Keratinocyte (primary cell): ENCODE measurements around the gene KSR1. TPM values are rescaled to one million over a fixed set of nuclear protein-coding genes. Genes with fewer than 3 reads are reported as not detected.

ENCODE experiments used
- DNase-seq: peaks from one replicate; pipeline ENCODE4 v3.0.0-alpha.2; 2011; ENCODE audit warnings: low read depth, missing footprints, low spot score
- FAIRE-seq: peaks from 2 replicates; lab custom pipeline; 2011; peaks lifted over from hg19 to GRCh38; lab: Jason Lieb, UNC
- H2AFZ ChIP-seq: 2 replicates; pipeline ENCODE4 v1.6.0; 2012; ENCODE audit warnings: low read length, control low read depth, inconsistent platforms; ENCODE audit not compliant: control insufficient read depth
- H3K27ac ChIP-seq: 2 replicates; pipeline ENCODE4 v1.5.1; 2011; ENCODE audit warnings: low read length; ENCODE audit not compliant: control insufficient read depth, insufficient read depth
- H3K27me3 ChIP-seq: 3 replicates; pipeline ENCODE4 v1.6.0; 2011; ENCODE audit warnings: low read length; ENCODE audit not compliant: control insufficient read depth, insufficient read depth; ENCODE audit errors: extremely low read depth
- H3K36me3 ChIP-seq, 2 experiments: 2 replicates in 1 of 2; 3 replicates in 1 of 2; pipeline ENCODE4 v1.5.1; 2011; ENCODE audit warnings: low read length in 2 of 2, mild to moderate bottlenecking in 1 of 2; ENCODE audit not compliant: control insufficient read depth in 2 of 2, insufficient read depth in 2 of 2; ENCODE audit errors: extremely low read depth in 1 of 2
- H3K4me1 ChIP-seq: 3 replicates; pipeline ENCODE4 v1.5.1; 2011; ENCODE audit warnings: low read length; ENCODE audit not compliant: control insufficient read depth, insufficient read depth; ENCODE audit errors: extremely low read depth
- H3K4me2 ChIP-seq: 3 replicates; pipeline ENCODE4 v1.6.0; 2011; ENCODE audit warnings: low read depth, low read length; ENCODE audit not compliant: control insufficient read depth, insufficient read depth; ENCODE audit errors: extremely low read depth
- H3K4me3 ChIP-seq, 3 experiments: fragments of 200-600 bp in 1 of 3; sonication (generic) in 1 of 3; 2 replicates in 2 of 3; 3 replicates in 1 of 3; pipeline ENCODE4 v1.5.1; 2011 to 2016; ENCODE audit warnings: low read length in 3 of 3, mild to moderate bottlenecking in 3 of 3, control low read depth in 2 of 3, inconsistent platforms in 1 of 3, low read depth in 1 of 3, mixed read lengths in 1 of 3, mixed run types in 1 of 3, moderate library complexity in 1 of 3; ENCODE audit not compliant: control insufficient read depth in 2 of 3, insufficient read depth in 2 of 3; ENCODE audit errors: extremely low read depth in 1 of 3
- H3K79me2 ChIP-seq: 2 replicates; pipeline ENCODE4 v1.6.0; 2012; ENCODE audit warnings: low read length; ENCODE audit not compliant: control insufficient read depth, insufficient read depth
- H3K9ac ChIP-seq: 3 replicates; pipeline ENCODE4 v1.6.0; 2011; ENCODE audit warnings: low read length; ENCODE audit not compliant: control insufficient read depth, insufficient read depth; ENCODE audit errors: extremely low read depth
- H3K9me1 ChIP-seq: 3 replicates; pipeline ENCODE4 v1.6.0; 2011; ENCODE audit warnings: low read length; ENCODE audit not compliant: control insufficient read depth, insufficient read depth; ENCODE audit errors: extremely low read depth
- H3K9me3 ChIP-seq: 2 replicates; pipeline ENCODE4 v1.5.1; 2012; ENCODE audit warnings: low read depth, low read length; ENCODE audit not compliant: control insufficient read depth
- H4K20me1 ChIP-seq: 3 replicates; pipeline ENCODE4 v1.6.0; 2011; ENCODE audit warnings: low read length; ENCODE audit not compliant: control insufficient read depth, insufficient read depth; ENCODE audit errors: extremely low read depth
- EZH2 ChIP-seq: IDR thresholded peaks from one replicate; pipeline ENCODE4 v1.6.1; 2012; ENCODE audit warnings: inconsistent platforms, mild to moderate bottlenecking, low read length, moderate library complexity
- dilution Hi-C: fragments of 300-500 bp; cut with MboI; formaldehyde crosslinking; loops from one replicate; pipeline ENCODE4 v1.7.0; 2020; ENCODE audit warnings: low sequenced_read_pairs; ENCODE audit not compliant: extremely low pct_ligation_motif_present
- polyA plus RNA-seq, 5 experiments: library from polyadenylated mRNA; depleted of rRNA in 3 of 5; stranded (reverse) in 3 of 5; stranded (forward) in 1 of 5; unstranded in 1 of 5; fragments of >200 nt; gene quantifications; 1 replicate in 1 of 5; 2 replicates in 3 of 5; 3 replicates in 1 of 5; pipeline versions ENCODE4 v1.2.1 to v1.2.3, GENCODE V29; 2011 to 2012; ENCODE audit warnings: missing spikeins in 2 of 5, low read depth in 1 of 5, low replicate concordance in 1 of 5
- TF ChIP-seq, protein P1 (sequence below), 3 experiments: IDR thresholded peaks in 1 of 3; conservative IDR thresholded peaks in 1 of 3; optimal IDR thresholded peaks in 1 of 3; 2 replicates in 2 of 3; 3 replicates in 1 of 3; pipeline versions ENCODE3 to v1.5.1; 2011; ENCODE audit warnings: low read length in 3 of 3, mild to moderate bottlenecking in 3 of 3, moderate library complexity in 2 of 3, control low read depth in 1 of 3, inconsistent platforms in 1 of 3; ENCODE audit not compliant: insufficient read depth in 2 of 3; ENCODE audit errors: extremely low read depth in 1 of 3

KSR1 gene
- polyA plus RNA-seq, 1 donor (not counting 4 experiments of a cell fraction or from before 2014, with no cell fraction given): 1.3 TPM

DNA sequence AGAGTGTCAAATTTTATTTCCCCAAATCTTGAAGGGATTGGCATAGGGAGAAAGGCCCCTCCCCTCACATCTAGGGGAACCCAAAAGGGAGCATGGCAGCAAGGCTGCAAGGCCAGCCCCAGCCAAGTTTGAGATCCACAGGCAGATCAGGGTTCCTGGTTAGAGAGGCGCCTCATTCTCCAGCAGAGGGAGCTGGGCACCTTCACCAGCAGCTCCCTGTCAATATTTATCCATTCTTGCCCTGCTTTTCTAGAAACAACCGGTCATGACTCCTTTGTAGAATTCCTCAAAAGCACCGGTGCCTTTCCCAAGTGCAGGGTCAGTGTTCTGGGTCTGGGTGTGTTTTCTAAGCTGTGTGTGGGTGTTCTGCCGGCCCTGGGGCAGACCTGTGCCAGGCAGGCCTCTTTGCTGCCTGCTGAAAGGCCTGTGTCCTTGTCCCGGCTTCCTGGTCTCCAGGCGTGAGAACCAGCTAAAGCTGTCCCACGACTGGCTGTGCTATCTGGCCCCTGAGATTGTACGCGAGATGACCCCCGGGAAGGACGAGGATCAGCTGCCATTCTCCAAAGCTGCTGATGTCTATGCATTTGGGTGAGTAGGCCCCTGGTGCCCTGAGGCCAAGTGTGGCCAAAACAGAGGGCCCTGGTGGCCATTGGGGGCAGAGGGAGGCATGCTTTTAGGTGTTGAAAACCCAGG, 153.5 kb downstream of the KSR1 start:
- Histone ChIP-seq H2AFZ (no peak overlapping the region), H3K4me2 (no peak overlapping the region), H3K4me1 (no peaks in the 10 kb centered on the region), H3K9me3 (no peaks in the 10 kb centered on the region), H3K27me3 (no peaks in the 10 kb centered on the region), H3K79me2 (no peaks in the 10 kb centered on the region), H3K9ac (no peak overlapping the region), H4K20me1 (no peaks in the 10 kb centered on the region), H3K36me3 (no peaks in the 10 kb centered on the region), H3K9me1 (no peaks in the 10 kb centered on the region), H3K4me3 (no peak overlapping the region), H3K27ac (no peak overlapping the region)
- no peak for FAIRE-seq
- no peak for DNase-seq
- dilution Hi-C loops: no loop called here
- TF ChIP-seq EZH2: no peak
- TF ChIP-seq, protein P1, sequence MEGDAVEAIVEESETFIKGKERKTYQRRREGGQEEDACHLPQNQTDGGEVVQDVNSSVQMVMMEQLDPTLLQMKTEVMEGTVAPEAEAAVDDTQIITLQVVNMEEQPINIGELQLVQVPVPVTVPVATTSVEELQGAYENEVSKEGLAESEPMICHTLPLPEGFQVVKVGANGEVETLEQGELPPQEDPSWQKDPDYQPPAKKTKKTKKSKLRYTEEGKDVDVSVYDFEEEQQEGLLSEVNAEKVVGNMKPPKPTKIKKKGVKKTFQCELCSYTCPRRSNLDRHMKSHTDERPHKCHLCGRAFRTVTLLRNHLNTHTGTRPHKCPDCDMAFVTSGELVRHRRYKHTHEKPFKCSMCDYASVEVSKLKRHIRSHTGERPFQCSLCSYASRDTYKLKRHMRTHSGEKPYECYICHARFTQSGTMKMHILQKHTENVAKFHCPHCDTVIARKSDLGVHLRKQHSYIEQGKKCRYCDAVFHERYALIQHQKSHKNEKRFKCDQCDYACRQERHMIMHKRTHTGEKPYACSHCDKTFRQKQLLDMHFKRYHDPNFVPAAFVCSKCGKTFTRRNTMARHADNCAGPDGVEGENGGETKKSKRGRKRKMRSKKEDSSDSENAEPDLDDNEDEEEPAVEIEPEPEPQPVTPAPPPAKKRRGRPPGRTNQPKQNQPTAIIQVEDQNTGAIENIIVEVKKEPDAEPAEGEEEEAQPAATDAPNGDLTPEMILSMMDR (optimal IDR thresholded peaks at IDR 0.05 in 1 of 3, IDR thresholded peaks at IDR 0.05 in 1 of 3, conservative IDR thresholded peaks at IDR 0.05 in 1 of 3; ENCODE audit: extremely low read depth in 1 of 3, insufficient read depth in 2 of 3, low read length in 3 of 3): peak; percentile 72 to 92 (median 83)

GRCh38 chr17:27610304-27610677, 154.0 kb downstream of the KSR1 start:
- DNase-seq: no peak
- no peak for FAIRE-seq

More at GRCh38 chr17:27610304-27610677, 154.0 kb downstream of the KSR1 start:
- dilution Hi-C loops: no loop called here
- Histone ChIP-seq H3K27ac (no peak overlapping the region), H3K4me1 (no peaks in the 10 kb centered on the region), H3K9me3 (no peaks in the 10 kb centered on the region), H3K9me1 (no peaks in the 10 kb centered on the region), H3K27me3 (no peaks in the 10 kb centered on the region), H3K9ac (no peak overlapping the region), H3K36me3 (no peaks in the 10 kb centered on the region), H3K79me2 (no peaks in the 10 kb centered on the region), H3K4me3 (no peak overlapping the region), H3K4me2 (no peak overlapping the region), H2AFZ (no peak overlapping the region), H4K20me1 (no peaks in the 10 kb centered on the region)
- TF ChIP-seq, protein P1 (optimal IDR thresholded peaks at IDR 0.05 in 1 of 3, IDR thresholded peaks at IDR 0.05 in 1 of 3, conservative IDR thresholded peaks at IDR 0.05 in 1 of 3; ENCODE audit: extremely low read depth in 1 of 3, insufficient read depth in 2 of 3, low read length in 3 of 3): no peak
- no peak for TF ChIP-seq EZH2
